ENCODE data around the gene LAMC3. TPM values are rescaled to one million over a fixed set of nuclear protein-coding genes. Genes with fewer than 3 reads are reported as not detected.

Gene LAMC3
- polyA plus RNA-seq, 1 donor from 2014 or later, result 0.04 TPM

- Histone ChIP-seq H3K9ac (ENCODE audit: low read length) (no peak overlapping the region), H3K9me3 (ENCODE audit: low read length) (no peaks in the 10 kb centered on the region), H3K9me2 (ENCODE audit: insufficient read depth, low read length) (no peaks in the 10 kb centered on the region), H3K79me2 (replicated peaks; ENCODE audit: insufficient read depth, low read length) (no peaks in the 10 kb centered on the region), H3K4me3 (ENCODE audit: low read length) (no peak overlapping the region), H4K20me1 (ENCODE audit: insufficient read depth) (no peaks in the 10 kb centered on the region), H2AFZ (ENCODE audit: low read depth, low read length) (no peak overlapping the region), H3K4me2 (ENCODE audit: low read length) (no peak overlapping the region), H3K27ac (ENCODE audit: low read length) (no peak overlapping the region), H3K36me3 (ENCODE audit: insufficient read depth, low read length) (no peaks in the 10 kb centered on the region), H3F3A (ENCODE audit: insufficient read depth, low read length, poor library complexity, severe bottlenecking) (no peaks in the 10 kb centered on the region), H3K27me3 (ENCODE audit: insufficient read depth, low read depth, low read length) (no peaks in the 10 kb centered on the region)
- no peak for TF ChIP-seq POLR2AphosphoS5 (IDR thresholded peaks at IDR 0.05)
- TF ChIP-seq MXI1 (conservative IDR thresholded peaks at IDR 0.05; ENCODE audit: poor library complexity, severe bottlenecking), result no peak
- TF ChIP-seq EP300 (conservative IDR thresholded peaks at IDR 0.05; ENCODE audit: poor library complexity, severe bottlenecking), result no peak
- TF ChIP-seq RAD21 (conservative IDR thresholded peaks at IDR 0.05), result no peak
- TF ChIP-seq, protein P1, sequence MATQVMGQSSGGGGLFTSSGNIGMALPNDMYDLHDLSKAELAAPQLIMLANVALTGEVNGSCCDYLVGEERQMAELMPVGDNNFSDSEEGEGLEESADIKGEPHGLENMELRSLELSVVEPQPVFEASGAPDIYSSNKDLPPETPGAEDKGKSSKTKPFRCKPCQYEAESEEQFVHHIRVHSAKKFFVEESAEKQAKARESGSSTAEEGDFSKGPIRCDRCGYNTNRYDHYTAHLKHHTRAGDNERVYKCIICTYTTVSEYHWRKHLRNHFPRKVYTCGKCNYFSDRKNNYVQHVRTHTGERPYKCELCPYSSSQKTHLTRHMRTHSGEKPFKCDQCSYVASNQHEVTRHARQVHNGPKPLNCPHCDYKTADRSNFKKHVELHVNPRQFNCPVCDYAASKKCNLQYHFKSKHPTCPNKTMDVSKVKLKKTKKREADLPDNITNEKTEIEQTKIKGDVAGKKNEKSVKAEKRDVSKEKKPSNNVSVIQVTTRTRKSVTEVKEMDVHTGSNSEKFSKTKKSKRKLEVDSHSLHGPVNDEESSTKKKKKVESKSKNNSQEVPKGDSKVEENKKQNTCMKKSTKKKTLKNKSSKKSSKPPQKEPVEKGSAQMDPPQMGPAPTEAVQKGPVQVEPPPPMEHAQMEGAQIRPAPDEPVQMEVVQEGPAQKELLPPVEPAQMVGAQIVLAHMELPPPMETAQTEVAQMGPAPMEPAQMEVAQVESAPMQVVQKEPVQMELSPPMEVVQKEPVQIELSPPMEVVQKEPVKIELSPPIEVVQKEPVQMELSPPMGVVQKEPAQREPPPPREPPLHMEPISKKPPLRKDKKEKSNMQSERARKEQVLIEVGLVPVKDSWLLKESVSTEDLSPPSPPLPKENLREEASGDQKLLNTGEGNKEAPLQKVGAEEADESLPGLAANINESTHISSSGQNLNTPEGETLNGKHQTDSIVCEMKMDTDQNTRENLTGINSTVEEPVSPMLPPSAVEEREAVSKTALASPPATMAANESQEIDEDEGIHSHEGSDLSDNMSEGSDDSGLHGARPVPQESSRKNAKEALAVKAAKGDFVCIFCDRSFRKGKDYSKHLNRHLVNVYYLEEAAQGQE (IDR thresholded peaks at IDR 0.05; ENCODE audit: borderline replicate concordance), result no peak
- no peak for TF ChIP-seq SMC3 (conservative IDR thresholded peaks at IDR 0.05; ENCODE audit: poor library complexity)
- TF ChIP-seq, protein P2, sequence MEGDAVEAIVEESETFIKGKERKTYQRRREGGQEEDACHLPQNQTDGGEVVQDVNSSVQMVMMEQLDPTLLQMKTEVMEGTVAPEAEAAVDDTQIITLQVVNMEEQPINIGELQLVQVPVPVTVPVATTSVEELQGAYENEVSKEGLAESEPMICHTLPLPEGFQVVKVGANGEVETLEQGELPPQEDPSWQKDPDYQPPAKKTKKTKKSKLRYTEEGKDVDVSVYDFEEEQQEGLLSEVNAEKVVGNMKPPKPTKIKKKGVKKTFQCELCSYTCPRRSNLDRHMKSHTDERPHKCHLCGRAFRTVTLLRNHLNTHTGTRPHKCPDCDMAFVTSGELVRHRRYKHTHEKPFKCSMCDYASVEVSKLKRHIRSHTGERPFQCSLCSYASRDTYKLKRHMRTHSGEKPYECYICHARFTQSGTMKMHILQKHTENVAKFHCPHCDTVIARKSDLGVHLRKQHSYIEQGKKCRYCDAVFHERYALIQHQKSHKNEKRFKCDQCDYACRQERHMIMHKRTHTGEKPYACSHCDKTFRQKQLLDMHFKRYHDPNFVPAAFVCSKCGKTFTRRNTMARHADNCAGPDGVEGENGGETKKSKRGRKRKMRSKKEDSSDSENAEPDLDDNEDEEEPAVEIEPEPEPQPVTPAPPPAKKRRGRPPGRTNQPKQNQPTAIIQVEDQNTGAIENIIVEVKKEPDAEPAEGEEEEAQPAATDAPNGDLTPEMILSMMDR (IDR thresholded peaks at IDR 0.05; ENCODE audit: poor library complexity, severe bottlenecking), result no peak
- no peak for TF ChIP-seq EZH2 (IDR thresholded peaks at IDR 0.05; ENCODE audit: borderline replicate concordance, insufficient read depth, low read length, poor library complexity, severe bottlenecking)
- TF ChIP-seq TAF1 (IDR thresholded peaks at IDR 0.05; ENCODE audit: low read depth), result no peak
Observed at GRCh38 chr9:131028221-131028884, 19.4 kb downstream of the LAMC3 start.

- Histone ChIP-seq H3K9me3 (ENCODE audit: low read length) (no peaks in the 10 kb centered on the region), H3F3A (ENCODE audit: insufficient read depth, low read length, poor library complexity, severe bottlenecking) (no peaks in the 10 kb centered on the region), H3K4me3 (ENCODE audit: low read length) (no peak overlapping the region), H3K36me3 (ENCODE audit: insufficient read depth, low read length) (no peaks in the 10 kb centered on the region), H3K27me3 (ENCODE audit: insufficient read depth, low read depth, low read length) (no peaks in the 10 kb centered on the region), H3K9me2 (ENCODE audit: insufficient read depth, low read length) (no peaks in the 10 kb centered on the region), H3K27ac (ENCODE audit: low read length) (no peak overlapping the region), H3K9ac (ENCODE audit: low read length) (no peak overlapping the region), H4K20me1 (ENCODE audit: insufficient read depth) (no peaks in the 10 kb centered on the region), H3K4me2 (ENCODE audit: low read length) (no peak overlapping the region), H2AFZ (ENCODE audit: low read depth, low read length) (no peak overlapping the region), H3K79me2 (replicated peaks; ENCODE audit: insufficient read depth, low read length) (no peaks in the 10 kb centered on the region)
- TF ChIP-seq, protein P2 (IDR thresholded peaks at IDR 0.05; ENCODE audit: poor library complexity, severe bottlenecking), result no peak
- TF ChIP-seq EP300 (conservative IDR thresholded peaks at IDR 0.05; ENCODE audit: poor library complexity, severe bottlenecking) (no peak), SMC3 (conservative IDR thresholded peaks at IDR 0.05; ENCODE audit: poor library complexity) (no peak), RAD21 (conservative IDR thresholded peaks at IDR 0.05) (no peak), TAF1 (IDR thresholded peaks at IDR 0.05; ENCODE audit: low read depth) (no peak), EZH2 (IDR thresholded peaks at IDR 0.05; ENCODE audit: borderline replicate concordance, insufficient read depth, low read length, poor library complexity, severe bottlenecking) (no peak), POLR2AphosphoS5 (IDR thresholded peaks at IDR 0.05) (no peak), MXI1 (conservative IDR thresholded peaks at IDR 0.05; ENCODE audit: poor library complexity, severe bottlenecking) (no peak)
- TF ChIP-seq, protein P1 (IDR thresholded peaks at IDR 0.05; ENCODE audit: borderline replicate concordance), result no peak
Observed at GRCh38 chr9:131028931-131029573, 20.1 kb downstream of the LAMC3 start.

All from neural cell (in vitro differentiated cells).